GM19023 (cell line): Measurements from ENCODE around the gene EGFL8.
"Not testable (repeated sequence)": the region's sequence is repeated elsewhere in the genome, so short reads cannot be mapped to it uniquely, and the experiment has no call there.

Experiments
- ATAC-seq: cut with Tn5 transposase; IDR thresholded peaks from one replicate; pipeline ENCODE4 v1.9.1; 2021; ENCODE audit warnings: mild to moderate bottlenecking, moderate library complexity; ENCODE audit not compliant: unreplicated experiment

Gene EGFL8

GRCh38 chr6:32164295-32164694, at the start of gene EGFL8:
Gene EGFL8 (plus strand): TSS chr6:32164595. CDS start chr6:32166166, 1,571 bp downstream.
- no peak for ATAC-seq

- no peak for ATAC-seq
Observed at GRCh38 chr6:32114796-32115195, 49.6 kb upstream of the EGFL8 start.

- ATAC-seq = no peak
Observed at GRCh38 chr6:32115623-32116022, 48.8 kb upstream of the EGFL8 start.

- ATAC-seq = no peak
Observed at GRCh38 chr6:32116674-32117073, 47.7 kb upstream of the EGFL8 start.

GRCh38 chr6:32117461-32117860, 46.9 kb upstream of the EGFL8 start:
- ATAC-seq = no peak

GRCh38 chr6:32118782-32119628, 45.4 kb upstream of the EGFL8 start:
- no peak for ATAC-seq

- ATAC-seq = no peak
Observed at GRCh38 chr6:32120573-32121059, 43.8 kb upstream of the EGFL8 start.

GRCh38 chr6:32123681-32124080, 40.7 kb upstream of the EGFL8 start:
- no peak for ATAC-seq

- ATAC-seq = no peak
Observed at GRCh38 chr6:32126880-32127279, 37.5 kb upstream of the EGFL8 start.

GRCh38 chr6:32127409-32127716, 37.0 kb upstream of the EGFL8 start:
- ATAC-seq = no peak

- ATAC-seq = peak; percentile 86
Observed at GRCh38 chr6:32127717-32128592, 36.4 kb upstream of the EGFL8 start, which contains the start of gene ATF6B. Gene ATF6B (minus strand): TSS chr6:32128246. CDS start chr6:32128207, 39 bp downstream.

- ATAC-seq = no peak
Observed at GRCh38 chr6:32128751-32129296, 35.6 kb upstream of the EGFL8 start.

GRCh38 chr6:32129297-32130088, 34.9 kb upstream of the EGFL8 start:
- ATAC-seq = no peak

GRCh38 chr6:32131439-32131948, 32.9 kb upstream of the EGFL8 start:
- ATAC-seq = no peak

GRCh38 chr6:32132110-32132509, 32.3 kb upstream of the EGFL8 start:
- no peak for ATAC-seq

- no peak for ATAC-seq
Observed at GRCh38 chr6:32133786-32134185, 30.6 kb upstream of the EGFL8 start.

GRCh38 chr6:32137454-32137853, 26.9 kb upstream of the EGFL8 start:
- no peak for ATAC-seq

- no peak for ATAC-seq
Observed at GRCh38 chr6:32139590-32139989, 24.8 kb upstream of the EGFL8 start.

- no peak for ATAC-seq
Observed at GRCh38 chr6:32140420-32141046, 23.9 kb upstream of the EGFL8 start.

GRCh38 chr6:32144238-32144637, 20.2 kb upstream of the EGFL8 start:
- ATAC-seq = not testable (repeated sequence)
